HCT116 (cell line): ENCODE data around the gene MAGEA4. TPM values are rescaled to one million over a fixed set of nuclear protein-coding genes. Genes with fewer than 3 reads are reported as not detected.

Source experiments
- ATAC-seq: fragments of 200-7000 bp; cut with Tn5 transposase; 2 replicates; pipeline ENCODE4 v1.9.1; 2020; ENCODE audit warnings: mild to moderate bottlenecking, moderate library complexity
- BruUV-seq: library from RNA; stranded (reverse); fragments of 400-500 nt; replicated peaks from 2 replicates; lab custom pipeline; 2021; lab: Mats Ljungman, UMichigan
- CTCF ChIA-PET: fragments of 300-600 bp; sonication (Branson Sonifier 250); formaldehyde crosslinking; loops from one replicate; lab custom pipeline; 2021; ENCODE audit warnings: antibody characterized with exemption; lab: Charles Lee
- POLR2A ChIA-PET: fragments of 300-600, 350-600 bp; sonication (Branson Sonifier 250); formaldehyde crosslinking; loops from one replicate; lab custom pipeline; 2021; ENCODE audit warnings: antibody characterized with exemption; lab: Charles Lee
- RAD21 ChIA-PET, 2 experiments: fragments of 300-600 bp; sonication (Branson Sonifier 250); formaldehyde crosslinking; loops; one replicate each; lab custom pipeline; 2023; ENCODE audit warnings: low total read pairs in 2 of 2; ENCODE audit not compliant: uncharacterized antibody in 2 of 2, unreplicated experiment in 2 of 2, low non-redundant PET in 1 of 2; lab: Charles Lee
- DNase-seq: peaks from one replicate; pipeline ENCODE4 v3.0.0-alpha.2; 2010; ENCODE audit warnings: low read depth, low spot score
- H2AFZ ChIP-seq: fragments of 200-600 bp; shearing (Covaris generic), sonication (generic); 2 replicates; pipeline ENCODE4 v1.6.1; 2017; ENCODE audit warnings: low read depth, mixed run types, mixed read lengths, antibody characterized with exemption, low read length; ENCODE audit not compliant: poor library complexity, severe bottlenecking
- H3K27ac ChIP-seq: 2 replicates; pipeline ENCODE4 v1.5.1; 2012; ENCODE audit warnings: low read depth, low read length
- H3K27me3 ChIP-seq: fragments of 200-600 bp; sonication (generic); 2 replicates; pipeline ENCODE4 v1.6.1; 2016; ENCODE audit warnings: mixed run types, low read length, mixed read lengths; ENCODE audit not compliant: insufficient read depth
- H3K36me3 ChIP-seq, 2 experiments: fragments of 200-500 bp in 1 of 2; fragments of 200-600 bp in 1 of 2; sonication (Bioruptor generic) in 1 of 2; sonication (generic) in 1 of 2; 2 replicates each; pipeline versions ENCODE4 v1.5.1 to v1.6.1; 2014 to 2016; ENCODE audit warnings: low read length in 2 of 2, inconsistent platforms in 1 of 2, mixed read lengths in 1 of 2, mixed run types in 1 of 2; ENCODE audit not compliant: insufficient read depth in 2 of 2, control insufficient read depth in 1 of 2
- H3K4me1 ChIP-seq, 2 experiments: fragments of 200-600 bp in 1 of 2; sonication (generic) in 1 of 2; 2 replicates each; pipeline versions ENCODE4 v1.5.1 to v1.6.1; 2012 to 2017; ENCODE audit warnings: low read length in 2 of 2, inconsistent platforms in 1 of 2, mild to moderate bottlenecking in 1 of 2, mixed read lengths in 1 of 2, mixed run types in 1 of 2, moderate library complexity in 1 of 2; ENCODE audit not compliant: insufficient read depth in 2 of 2, control insufficient read depth in 1 of 2
- H3K4me2 ChIP-seq: fragments of 200-600 bp; sonication (generic); 2 replicates; pipeline ENCODE4 v1.6.1; 2017; ENCODE audit warnings: mixed run types, low read length, mixed read lengths
- H3K4me3 ChIP-seq, 2 experiments: fragments of 200-600 bp in 1 of 2; sonication (generic) in 1 of 2; replicated peaks in 1 of 2; 2 replicates each; pipeline ENCODE4 v1.5.1; 2011 to 2016; ENCODE audit warnings: low read length in 2 of 2, control low read depth in 1 of 2, low read depth in 1 of 2, mild to moderate bottlenecking in 1 of 2, mixed read lengths in 1 of 2, mixed run types in 1 of 2
- H3K79me2 ChIP-seq: fragments of 200-600 bp; sonication (generic); 2 replicates; pipeline ENCODE4 v1.6.1; 2017; ENCODE audit warnings: mild to moderate bottlenecking, mixed run types, low read length, moderate library complexity, mixed read lengths; ENCODE audit not compliant: insufficient read depth
- H3K9ac ChIP-seq: fragments of 200-600 bp; sonication (generic); 2 replicates; pipeline ENCODE4 v1.6.1; 2016; ENCODE audit warnings: low read length, mixed read lengths
- H3K9me2 ChIP-seq: fragments of 200-600 bp; sonication (generic), shearing (Covaris generic); 2 replicates; pipeline ENCODE4 v1.6.1; 2017; ENCODE audit warnings: mixed run types, mild to moderate bottlenecking, moderate library complexity; ENCODE audit not compliant: insufficient read depth
- H3K9me3 ChIP-seq, 2 experiments: fragments of 200-500 bp in 1 of 2; fragments of 200-600 bp in 1 of 2; sonication (Bioruptor generic) in 1 of 2; sonication (generic) in 1 of 2; 2 replicates each; pipeline ENCODE4 v1.6.1; 2014 to 2017; ENCODE audit warnings: low read length in 2 of 2, mixed read lengths in 2 of 2, inconsistent platforms in 1 of 2, low read depth in 1 of 2, mild to moderate bottlenecking in 1 of 2, mixed run types in 1 of 2, moderate library complexity in 1 of 2; ENCODE audit not compliant: control insufficient read depth in 1 of 2, insufficient read depth in 1 of 2
- H4K20me1 ChIP-seq: fragments of 200-600 bp; sonication (generic), shearing (Covaris generic); 2 replicates; pipeline ENCODE4 v1.6.1; 2017; ENCODE audit warnings: mixed run types, mild to moderate bottlenecking, moderate library complexity; ENCODE audit not compliant: insufficient read depth
- CTCF ChIP-seq, 3 experiments: fragments of 200-600 bp in 1 of 3; sonication (generic) in 1 of 3; IDR thresholded peaks in 2 of 3; conservative IDR thresholded peaks in 1 of 3; 2 replicates each; pipeline ENCODE4 v1.5.1; 2012 to 2017; ENCODE audit warnings: low read depth in 2 of 3, low read length in 2 of 3, antibody characterized with exemption in 1 of 3, borderline replicate concordance in 1 of 3, control low read depth in 1 of 3, mild to moderate bottlenecking in 1 of 3, mixed read lengths in 1 of 3, mixed run types in 1 of 3, moderate library complexity in 1 of 3; ENCODE audit not compliant: insufficient read depth in 1 of 3
- EZH2 ChIP-seq: fragments of 200-600 bp; sonication (generic); IDR thresholded peaks from 2 replicates; pipeline ENCODE4 v1.6.1; 2017; ENCODE audit warnings: antibody characterized with exemption, mixed run types
- EZH2phosphoT487 ChIP-seq: fragments of 200-600 bp; IDR thresholded peaks from 2 replicates; pipeline ENCODE4 v1.6.1; 2018; ENCODE audit warnings: antibody characterized with exemption, borderline replicate concordance
- FOSL1 ChIP-seq: IDR thresholded peaks from 2 replicates; pipeline ENCODE4 v1.6.1; 2012; ENCODE audit warnings: low read depth
- SRF ChIP-seq: IDR thresholded peaks from 2 replicates; pipeline ENCODE4 v1.6.1; 2012; ENCODE audit warnings: low read depth
- ZBTB33 ChIP-seq: IDR thresholded peaks from 2 replicates; pipeline ENCODE4 v1.6.1; 2011; ENCODE audit warnings: mild to moderate bottlenecking, low read length, moderate library complexity; ENCODE audit not compliant: insufficient replicate concordance; ENCODE audit errors: extremely low read depth
- intact Hi-C: fragments of 100-400 bp; cut with micrococcal nuclease; formaldehyde crosslinking; loops from 2 replicates; pipeline ENCODE4 v1.10.0; 2022
- total RNA-seq: library from RNA; stranded (reverse); gene quantifications from one replicate; pipeline ENCODE4 v1.2.1, GENCODE V29; 2021; ENCODE audit not compliant: unreplicated experiment

Gene MAGEA4
- total RNA-seq, 1 experiment from 2014 or later: not detected

GRCh38 chrX:151973060-151973661 is 60.5 kb downstream of the MAGEA4 start:
- H3K4me2 ChIP-seq: peak overlapping the region; percentile 77
- H3K27me3 ChIP-seq: no peaks in the 10 kb centered on the region; the same call in 1 of the 2 replicates
- ChIA-PET RAD21 (no interaction called here), CTCF (no interaction called here), POLR2A (interaction anchor here (2.2 kb wide), 1 partner anchor 11 kb away, joined by 7 read pairs; no protein-coding TSS in a partner anchor)
- no peak overlapping the region for H2AFZ ChIP-seq
- peaks cover 15 to 29% of the 10 kb centered on the region in 2 experiments; a peak in 3 of 4 replicates for H3K4me1 ChIP-seq
- intact Hi-C loops: no loop called here
- peak overlapping the region; percentile 38 to 57; a peak in 3 of 4 replicates for H3K4me3 ChIP-seq
- TF ChIP-seq FOSL1 (no peak), EZH2 (no peak), CTCF (IDR thresholded peaks at IDR 0.05 in 2 of 3, conservative IDR thresholded peaks at IDR 0.05 in 1 of 3; ENCODE audit: borderline replicate concordance in 1 of 3, insufficient read depth in 1 of 3, low read depth in 2 of 3, low read length in 2 of 3) (no peak), ZBTB33 (no peak), SRF (no peak), EZH2phosphoT487 (no peak)
- no peak overlapping the region for H3K9ac ChIP-seq
- ATAC-seq: no peak
- H3K27ac ChIP-seq: no peak overlapping the region
- H3K9me3 ChIP-seq: no peaks in the 10 kb centered on the region
- BruUV-seq: no TSS peak
- no peaks in the 10 kb centered on the region for H4K20me1 ChIP-seq
- DNase-seq: no peak
- no peaks in the 10 kb centered on the region for H3K79me2 ChIP-seq
- no peaks in the 10 kb centered on the region for H3K9me2 ChIP-seq
- no peaks in the 10 kb centered on the region for H3K36me3 ChIP-seq
